WTC11 (cell line): ENCODE results near the gene CSNK2A2. TPM values are rescaled to one million over a fixed set of nuclear protein-coding genes. Genes with fewer than 3 reads are reported as not detected.

Experiments
- ATAC-seq: fragments of 200-7000 bp; cut with Tn5 transposase; 2 replicates; pipeline ENCODE4 v1.10.0; 2021; ENCODE audit warnings: mild to moderate bottlenecking, moderate library complexity
- CTCF ChIA-PET: fragments of 300-600 bp; sonication (Branson Sonifier 250); formaldehyde crosslinking; loops from one replicate; lab custom pipeline; 2021; ENCODE audit warnings: antibody characterized with exemption; lab: Charles Lee
- POLR2A ChIA-PET: fragments of 350-600 bp; sonication (Branson Sonifier 250); formaldehyde crosslinking; loops from one replicate; lab custom pipeline; 2021; ENCODE audit warnings: antibody characterized with exemption; lab: Charles Lee
- DNase-seq: peaks from one replicate; pipeline ENCODE4 v3.0.0; 2021; ENCODE audit warnings: low spot score
- H3K27ac Mint-ChIP-seq: 2 replicates; pipeline ENCODE4 v1.8.0; 2021; ENCODE audit warnings: mixed read lengths
- H3K27me3 Mint-ChIP-seq: 2 replicates; pipeline ENCODE4 v1.8.0; 2021; ENCODE audit warnings: low read depth, mild to moderate bottlenecking, moderate library complexity, mixed read lengths
- H3K36me3 Mint-ChIP-seq: 2 replicates; pipeline ENCODE4 v1.8.0; 2021; ENCODE audit warnings: mixed read lengths
- H3K4me1 Mint-ChIP-seq: 2 replicates; pipeline ENCODE4 v1.8.0; 2022; ENCODE audit warnings: mixed read lengths
- H3K4me3 Mint-ChIP-seq: 2 replicates; pipeline ENCODE4 v1.8.0; 2021; ENCODE audit warnings: mild to moderate bottlenecking, moderate library complexity, mixed read lengths
- H3K9me3 Mint-ChIP-seq: 2 replicates; pipeline ENCODE4 v1.8.0; 2021; ENCODE audit warnings: mixed read lengths
- ATF2 ChIP-seq: sonication (generic); formaldehyde crosslinking; IDR thresholded peaks from 2 replicates; pipeline ENCODE4 v1.8.1; 2022; ENCODE audit warnings: low read depth, missing genetic modification reagents, borderline replicate concordance
- ATF3 ChIP-seq: sonication (generic); formaldehyde crosslinking; conservative IDR thresholded peaks from 2 replicates; pipeline ENCODE4 v1.8.1; 2022; ENCODE audit warnings: mild to moderate bottlenecking, missing genetic modification reagents
- CBFB ChIP-seq: sonication (generic); formaldehyde crosslinking; IDR thresholded peaks from 2 replicates; pipeline ENCODE4 v1.8.1; 2022; ENCODE audit warnings: mild to moderate bottlenecking, low read depth, missing genetic modification reagents
- CDX4 ChIP-seq: fragments of 250-450 bp; sonication (Bioruptor Pico); IDR thresholded peaks from 2 replicates; pipeline ENCODE4 v1.9.0; 2021; ENCODE audit warnings: moderate library complexity, mild to moderate bottlenecking, inconsistent platforms, borderline replicate concordance
- FOXJ3 ChIP-seq: sonication (generic); formaldehyde crosslinking; IDR thresholded peaks from 2 replicates; pipeline ENCODE4 v1.9.0; 2021; ENCODE audit warnings: missing genetic modification reagents, mild to moderate bottlenecking, borderline replicate concordance
- HMGA2 ChIP-seq: fragments of 250-450 bp; sonication (Bioruptor Pico); IDR thresholded peaks from 2 replicates; pipeline ENCODE4 v1.4.0; 2021; ENCODE audit warnings: mild to moderate bottlenecking, moderate library complexity
- NFE2L1 ChIP-seq: sonication (generic); formaldehyde crosslinking; IDR thresholded peaks from 2 replicates; pipeline ENCODE4 v1.8.1; 2023; ENCODE audit warnings: missing genetic modification reagents
- NR1H2 ChIP-seq: sonication (generic); formaldehyde crosslinking; IDR thresholded peaks from 2 replicates; pipeline ENCODE4 v1.9.0; 2021; ENCODE audit warnings: mild to moderate bottlenecking, moderate library complexity, missing genetic modification reagents
- SP1 ChIP-seq: sonication (generic); formaldehyde crosslinking; conservative IDR thresholded peaks from 2 replicates; pipeline ENCODE4 v1.8.1; 2022; ENCODE audit warnings: missing genetic modification reagents
- STAT6 ChIP-seq: sonication (generic); formaldehyde crosslinking; conservative IDR thresholded peaks from 2 replicates; pipeline ENCODE4 v1.8.1; 2023; ENCODE audit warnings: mild to moderate bottlenecking, low read depth, missing genetic modification reagents, moderate library complexity
- TEAD1 ChIP-seq: sonication (generic); formaldehyde crosslinking; IDR thresholded peaks from 2 replicates; pipeline ENCODE4 v1.8.0; 2022; ENCODE audit warnings: mild to moderate bottlenecking, missing genetic modification reagents
- ZBTB21 ChIP-seq: sonication (generic); formaldehyde crosslinking; IDR thresholded peaks from 2 replicates; pipeline ENCODE4 v1.8.1; 2023; ENCODE audit warnings: mild to moderate bottlenecking, missing genetic modification reagents, borderline replicate concordance
- ZNF512 ChIP-seq: sonication (generic); formaldehyde crosslinking; IDR thresholded peaks from 2 replicates; pipeline ENCODE4 v1.8.1; 2022; ENCODE audit warnings: missing genetic modification reagents, borderline replicate concordance
- ZNF532 ChIP-seq: fragments of 250-450 bp; sonication (Bioruptor Pico); IDR thresholded peaks from 2 replicates; pipeline ENCODE4 v1.9.0; 2021; ENCODE audit warnings: mild to moderate bottlenecking, borderline replicate concordance
- total RNA-seq: library from RNA; stranded (reverse); gene quantifications from 3 replicates; pipeline ENCODE4 v1.2.3, GENCODE V29; 2021
- TF ChIP-seq, protein P1 (sequence below): sonication (generic); formaldehyde crosslinking; IDR thresholded peaks from 2 replicates; pipeline ENCODE4 v1.8.1; 2023; ENCODE audit warnings: mild to moderate bottlenecking, missing genetic modification reagents, moderate library complexity
- TF ChIP-seq, protein P2 (sequence below): sonication (generic); formaldehyde crosslinking; IDR thresholded peaks from 2 replicates; pipeline ENCODE4 v1.8.1; 2023; ENCODE audit warnings: mild to moderate bottlenecking, missing genetic modification reagents, moderate library complexity
- TF ChIP-seq, protein P3 (sequence below): sonication (generic); formaldehyde crosslinking; IDR thresholded peaks from 2 replicates; pipeline ENCODE4 v1.8.1; 2023; ENCODE audit warnings: mild to moderate bottlenecking, missing genetic modification reagents

Gene CSNK2A2
- total RNA-seq, 1 experiment from 2014 or later = 114 TPM

DNA sequence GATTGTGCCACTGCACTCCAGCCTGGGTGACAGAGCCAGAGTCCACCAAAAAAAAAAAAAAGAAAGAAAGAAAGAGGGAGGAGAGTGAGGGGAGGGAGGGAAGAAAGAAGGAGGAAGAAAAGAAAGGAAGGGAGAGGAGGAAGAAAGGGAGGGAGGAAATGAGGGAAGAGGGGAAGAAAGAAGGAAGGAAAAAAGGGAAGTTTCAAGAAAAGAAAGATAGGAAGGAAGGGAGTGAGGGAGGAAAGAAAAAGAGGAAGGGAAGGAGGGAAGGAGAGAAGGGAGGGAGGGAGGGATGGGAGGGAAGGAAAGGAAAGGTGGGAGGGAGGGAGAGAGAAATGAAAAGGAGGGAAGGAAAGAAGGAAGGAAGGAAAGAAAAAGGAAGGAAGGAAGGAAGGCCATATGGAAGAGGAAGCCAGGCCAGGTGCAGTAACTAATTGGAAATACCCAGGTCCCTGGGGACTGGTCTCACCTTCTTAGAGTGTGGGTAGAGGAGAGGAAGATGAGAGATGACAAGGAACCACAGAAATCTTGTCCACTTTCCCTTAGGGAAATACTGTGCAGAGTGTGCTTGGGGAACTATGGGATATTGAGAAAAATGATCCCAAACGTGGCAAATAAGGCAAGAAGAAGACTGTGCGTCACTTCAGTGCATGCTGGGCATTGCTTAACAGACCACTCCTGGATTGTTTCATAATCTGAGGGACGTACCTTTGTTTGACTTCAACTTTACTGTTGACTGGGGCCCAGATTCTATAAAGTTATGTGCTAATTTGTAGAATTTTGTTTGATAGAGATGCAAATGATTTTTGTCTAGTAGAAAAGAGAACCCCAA lies 15.1 kb upstream of the CSNK2A2 start:
- POLR2A ChIA-PET = no interaction called here
- Mint-ChIP-seq H3K4me3 (no peak overlapping the region), H3K9me3 (peaks cover 13% of the 10 kb centered on the region), H3K4me1 (peaks cover 5% of the 10 kb centered on the region), H3K36me3 (0 out of 2 replicates have a peak, but pooled peaks cover 3% of the 10 kb centered on the region), H3K27ac (no peak overlapping the region), H3K27me3 (peaks cover 37% of the 10 kb centered on the region)
- no peak for DNase-seq
- TF ChIP-seq NFE2L1 (CRISPR knock-in tag) = no peak
- no peak for TF ChIP-seq SP1 (CRISPR knock-in tag)
- CTCF ChIA-PET = no interaction called here
- ATAC-seq = no peak

- CTCF ChIA-PET = no interaction called here
- TF ChIP-seq ZNF532 (CRISPR knock-in tag) = no peak
- TF ChIP-seq, protein P1, sequence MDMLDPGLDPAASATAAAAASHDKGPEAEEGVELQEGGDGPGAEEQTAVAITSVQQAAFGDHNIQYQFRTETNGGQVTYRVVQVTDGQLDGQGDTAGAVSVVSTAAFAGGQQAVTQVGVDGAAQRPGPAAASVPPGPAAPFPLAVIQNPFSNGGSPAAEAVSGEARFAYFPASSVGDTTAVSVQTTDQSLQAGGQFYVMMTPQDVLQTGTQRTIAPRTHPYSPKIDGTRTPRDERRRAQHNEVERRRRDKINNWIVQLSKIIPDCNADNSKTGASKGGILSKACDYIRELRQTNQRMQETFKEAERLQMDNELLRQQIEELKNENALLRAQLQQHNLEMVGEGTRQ = no peak
- TF ChIP-seq ATF2 (CRISPR knock-in tag) = no peak
- no peak for TF ChIP-seq STAT6 (CRISPR knock-in tag)
- TF ChIP-seq, protein P2, sequence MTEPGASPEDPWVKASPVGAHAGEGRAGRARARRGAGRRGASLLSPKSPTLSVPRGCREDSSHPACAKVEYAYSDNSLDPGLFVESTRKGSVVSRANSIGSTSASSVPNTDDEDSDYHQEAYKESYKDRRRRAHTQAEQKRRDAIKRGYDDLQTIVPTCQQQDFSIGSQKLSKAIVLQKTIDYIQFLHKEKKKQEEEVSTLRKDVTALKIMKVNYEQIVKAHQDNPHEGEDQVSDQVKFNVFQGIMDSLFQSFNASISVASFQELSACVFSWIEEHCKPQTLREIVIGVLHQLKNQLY = no peak
- TF ChIP-seq CBFB (CRISPR knock-in tag) = no peak
- TF ChIP-seq ATF3 (CRISPR knock-in tag) = no peak
- no peak for TF ChIP-seq ZBTB21 (CRISPR knock-in tag)
- no peak for TF ChIP-seq TEAD1 (CRISPR knock-in tag)
- no peak for TF ChIP-seq ZNF512
- TF ChIP-seq, protein P3, sequence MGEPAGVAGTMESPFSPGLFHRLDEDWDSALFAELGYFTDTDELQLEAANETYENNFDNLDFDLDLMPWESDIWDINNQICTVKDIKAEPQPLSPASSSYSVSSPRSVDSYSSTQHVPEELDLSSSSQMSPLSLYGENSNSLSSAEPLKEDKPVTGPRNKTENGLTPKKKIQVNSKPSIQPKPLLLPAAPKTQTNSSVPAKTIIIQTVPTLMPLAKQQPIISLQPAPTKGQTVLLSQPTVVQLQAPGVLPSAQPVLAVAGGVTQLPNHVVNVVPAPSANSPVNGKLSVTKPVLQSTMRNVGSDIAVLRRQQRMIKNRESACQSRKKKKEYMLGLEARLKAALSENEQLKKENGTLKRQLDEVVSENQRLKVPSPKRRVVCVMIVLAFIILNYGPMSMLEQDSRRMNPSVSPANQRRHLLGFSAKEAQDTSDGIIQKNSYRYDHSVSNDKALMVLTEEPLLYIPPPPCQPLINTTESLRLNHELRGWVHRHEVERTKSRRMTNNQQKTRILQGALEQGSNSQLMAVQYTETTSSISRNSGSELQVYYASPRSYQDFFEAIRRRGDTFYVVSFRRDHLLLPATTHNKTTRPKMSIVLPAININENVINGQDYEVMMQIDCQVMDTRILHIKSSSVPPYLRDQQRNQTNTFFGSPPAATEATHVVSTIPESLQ (CRISPR knock-in tag) = no peak
- TF ChIP-seq FOXJ3 = no peak
- no peak for TF ChIP-seq HMGA2 (CRISPR knock-in tag)
- TF ChIP-seq CDX4 (CRISPR knock-in tag) = no peak
- TF ChIP-seq NR1H2 = no peak
Measured at GRCh38 chr16:58211846-58212245, 13.9 kb upstream of the CSNK2A2 start.

More at GRCh38 chr16:58211846-58212245, 13.9 kb upstream of the CSNK2A2 start:
- Mint-ChIP-seq H3K27me3 (peaks cover 39% of the 10 kb centered on the region), H3K4me3 (no peak overlapping the region), H3K36me3 (no peaks in the 10 kb centered on the region), H3K4me1 (peaks cover 5% of the 10 kb centered on the region), H3K9me3 (peaks cover 5% of the 10 kb centered on the region), H3K27ac (no peak overlapping the region)
- DNase-seq (no peak), ATAC-seq (no peak)
- POLR2A ChIA-PET = no interaction called here
